ENCODE data around the gene HOXB1.

HOXB1 gene

GRCh38 chr17:48522031-48522653, 8.7 kb downstream of the HOXB1 start:
- FAIRE-seq (no peak), DNase-seq (ENCODE audit: insufficient read length, low spot score) (no peak)
- TF ChIP-seq CTCF (IDR thresholded peaks at IDR 0.05; ENCODE audit: insufficient read depth, missing control alignments): no peak

GRCh38 chr17:48520631-48521079, 10.2 kb downstream of the HOXB1 start:
- FAIRE-seq: no peak
- no peak for TF ChIP-seq CTCF (IDR thresholded peaks at IDR 0.05; ENCODE audit: insufficient read depth, missing control alignments)
- no peak for DNase-seq (ENCODE audit: insufficient read length, low spot score)

GRCh38 chr17:48519427-48519826, 11.4 kb downstream of the HOXB1 start:
- FAIRE-seq (no peak), DNase-seq (ENCODE audit: insufficient read length, low spot score) (no peak)
- no peak for TF ChIP-seq CTCF (IDR thresholded peaks at IDR 0.05; ENCODE audit: insufficient read depth, missing control alignments)

GRCh38 chr17:48517478-48517877, 13.3 kb downstream of the HOXB1 start:
- TF ChIP-seq CTCF (IDR thresholded peaks at IDR 0.05; ENCODE audit: insufficient read depth, missing control alignments): no peak
- DNase-seq (ENCODE audit: insufficient read length, low spot score) (no peak), FAIRE-seq (no peak)

- TF ChIP-seq CTCF (IDR thresholded peaks at IDR 0.05; ENCODE audit: insufficient read depth, missing control alignments): no peak
- DNase-seq (ENCODE audit: insufficient read length, low spot score): no peak
- FAIRE-seq: no peak
Measured at GRCh38 chr17:48515925-48516900, 14.6 kb downstream of the HOXB1 start.

GRCh38 chr17:48514477-48514876, 16.3 kb downstream of the HOXB1 start:
- DNase-seq (ENCODE audit: insufficient read length, low spot score) (no peak), FAIRE-seq (no peak)
- TF ChIP-seq CTCF (IDR thresholded peaks at IDR 0.05; ENCODE audit: insufficient read depth, missing control alignments): no peak
